Activated CD8-positive, alpha-beta T cell treated with anti-CD3 and anti-CD28 coated beads, Interleukin-2, amount 10 ng/mL, durations not matched to agents 7 days and 5 days (primary cell): ENCODE results near the gene ADRA2B. TPM values are rescaled to one million over a fixed set of nuclear protein-coding genes. Genes with fewer than 3 reads are reported as not detected.

Experiments
- ATAC-seq: fragments of 150-1000 bp; cut with Tn5 transposase; one replicate; pipeline ENCODE4 v1.10.0; 2021; ENCODE audit warnings: moderate library complexity
- CTCF ChIA-PET: fragments of 350-600 bp; sonication (Branson Sonifier 250); formaldehyde crosslinking; loops from one replicate; lab custom pipeline; 2021; ENCODE audit warnings: antibody characterized with exemption; lab: Charles Lee
- POLR2A ChIA-PET: fragments of 350-600 bp; sonication (Branson Sonifier 250); formaldehyde crosslinking; loops from one replicate; lab custom pipeline; 2021; ENCODE audit warnings: antibody characterized with exemption; lab: Charles Lee
- DNase-seq: peaks from one replicate; pipeline ENCODE4 v3.0.0-alpha.2; 2020
- H3K27ac Mint-ChIP-seq: one replicate; pipeline ENCODE4 v1.8.0; 2021; ENCODE audit warnings: mild to moderate bottlenecking, mixed read lengths
- H3K27me3 Mint-ChIP-seq: one replicate; pipeline ENCODE4 v1.8.0; 2021; ENCODE audit warnings: low read depth, mixed read lengths
- H3K36me3 Mint-ChIP-seq: one replicate; pipeline ENCODE4 v1.8.0; 2021; ENCODE audit warnings: low read depth, mixed read lengths
- H3K4me1 Mint-ChIP-seq: one replicate; pipeline ENCODE4 v1.8.0; 2021; ENCODE audit warnings: low read depth, mixed read lengths
- H3K4me3 Mint-ChIP-seq: one replicate; pipeline ENCODE4 v1.8.0; 2021; ENCODE audit warnings: mild to moderate bottlenecking, mixed read lengths
- H3K9me3 Mint-ChIP-seq: one replicate; pipeline ENCODE4 v1.8.0; 2022; ENCODE audit warnings: mixed read lengths; ENCODE audit not compliant: insufficient read depth
- total RNA-seq, 2 experiments: library from RNA; stranded (reverse); gene quantifications; one replicate each; pipeline ENCODE4 v1.2.3, GENCODE V29; 2021

The ADRA2B gene
- total RNA-seq, 2 experiments from 2014 or later: 0.08 TPM; not detected in 1

- POLR2A ChIA-PET: no interaction called here
- peaks cover 11% of the 10 kb centered on the region for H3K9me3 Mint-ChIP-seq
- DNase-seq: no peak
These were observed 7.0 kb downstream of the ADRA2B start for GRCh38 chr2:96109361-96109680.

GRCh38 chr2:96108541-96109360, 7.6 kb downstream of the ADRA2B start:
- Mint-ChIP-seq H3K27ac (no peak overlapping the region), H3K36me3 (no peaks in the 10 kb centered on the region), H3K4me3 (no peak overlapping the region), H3K27me3 (no peaks in the 10 kb centered on the region), H3K9me3 (peaks cover 11% of the 10 kb centered on the region), H3K4me1 (no peaks in the 10 kb centered on the region)
- ATAC-seq (no peak), DNase-seq (no peak)
- CTCF ChIA-PET: interaction anchor here (1.3 to 1.4 kb wide), 2 partner anchors 8 to 97 kb away, joined by 3 to 5 read pairs; no protein-coding TSS in a partner anchor
- POLR2A ChIA-PET: no interaction called here

More at GRCh38 chr2:96109361-96109680, 7.0 kb downstream of the ADRA2B start:
- H3K27me3 Mint-ChIP-seq: no peaks in the 10 kb centered on the region
- no peaks in the 10 kb centered on the region for H3K4me1 Mint-ChIP-seq
- no peak overlapping the region for H3K4me3 Mint-ChIP-seq
- ATAC-seq: no peak
- H3K36me3 Mint-ChIP-seq: no peaks in the 10 kb centered on the region
- no peak overlapping the region for H3K27ac Mint-ChIP-seq
- CTCF ChIA-PET: interaction anchor here (1.4 kb wide), 1 partner anchor 96 kb away, joined by 3 read pairs; no protein-coding TSS in a partner anchor

- Mint-ChIP-seq H3K4me3 (no peak overlapping the region), H3K27ac (no peak overlapping the region), H3K36me3 (no peaks in the 10 kb centered on the region), H3K27me3 (no peaks in the 10 kb centered on the region), H3K4me1 (no peaks in the 10 kb centered on the region), H3K9me3 (peaks cover 11% of the 10 kb centered on the region)
- DNase-seq (no peak), ATAC-seq (no peak)
- ChIA-PET CTCF (interaction anchor here (1.3 kb wide), 1 partner anchor 9 kb away, joined by 5 read pairs; no protein-coding TSS in a partner anchor), POLR2A (no interaction called here)
These were observed 8.2 kb downstream of the ADRA2B start for GRCh38 chr2:96108151-96108540.

- POLR2A ChIA-PET: no interaction called here
- H3K27ac Mint-ChIP-seq: no peak overlapping the region
These were observed 8.7 kb downstream of the ADRA2B start for GRCh38 chr2:96107708-96108065.

GRCh38 chr2:96106991-96107707, 9.2 kb downstream of the ADRA2B start:
- no peak overlapping the region for H3K27ac Mint-ChIP-seq
- no peaks in the 10 kb centered on the region for H3K4me1 Mint-ChIP-seq
- ATAC-seq: no peak
- CTCF ChIA-PET: interaction anchor here (1.3 kb wide), 1 partner anchor 10 kb away, joined by 5 read pairs; no protein-coding TSS in a partner anchor
- no peak overlapping the region for H3K4me3 Mint-ChIP-seq
- DNase-seq: no peak
- H3K36me3 Mint-ChIP-seq: no peaks in the 10 kb centered on the region
- no peaks in the 10 kb centered on the region for H3K27me3 Mint-ChIP-seq
- POLR2A ChIA-PET: no interaction called here
- H3K9me3 Mint-ChIP-seq: peaks cover 11% of the 10 kb centered on the region

More at GRCh38 chr2:96107708-96108065, 8.7 kb downstream of the ADRA2B start:
- CTCF ChIA-PET: interaction anchor here (1.3 kb wide), 1 partner anchor 9 kb away, joined by 5 read pairs; no protein-coding TSS in a partner anchor
- Mint-ChIP-seq H3K27me3 (no peaks in the 10 kb centered on the region), H3K4me3 (no peak overlapping the region), H3K36me3 (no peaks in the 10 kb centered on the region), H3K9me3 (peaks cover 11% of the 10 kb centered on the region), H3K4me1 (no peaks in the 10 kb centered on the region)
- ATAC-seq (no peak), DNase-seq (no peak)

GRCh38 chr2:96105994-96106715, 10.2 kb downstream of the ADRA2B start:
- Mint-ChIP-seq H3K4me1 (no peaks in the 10 kb centered on the region), H3K27me3 (no peaks in the 10 kb centered on the region), H3K36me3 (no peaks in the 10 kb centered on the region), H3K4me3 (no peak overlapping the region), H3K9me3 (peaks cover 11% of the 10 kb centered on the region), H3K27ac (no peak overlapping the region)
- ChIA-PET CTCF (no interaction called here), POLR2A (no interaction called here)
- ATAC-seq: no peak
- no peak for DNase-seq

- Mint-ChIP-seq H3K4me3 (no peak overlapping the region), H3K27ac (no peak overlapping the region), H3K27me3 (no peaks in the 10 kb centered on the region), H3K36me3 (no peaks in the 10 kb centered on the region), H3K9me3 (peaks cover 11% of the 10 kb centered on the region), H3K4me1 (peaks cover under 1% of the 10 kb centered on the region)
- no peak for ATAC-seq
- ChIA-PET CTCF (no interaction called here), POLR2A (no interaction called here)
- DNase-seq: no peak
These were observed 11.0 kb downstream of the ADRA2B start for GRCh38 chr2:96105152-96105915.

GRCh38 chr2:96104487-96104861, 11.9 kb downstream of the ADRA2B start:
- ATAC-seq: no peak
- Mint-ChIP-seq H3K36me3 (no peaks in the 10 kb centered on the region), H3K4me1 (peaks cover 3% of the 10 kb centered on the region)

GRCh38 chr2:96103761-96104486, 12.4 kb downstream of the ADRA2B start:
- H3K27ac Mint-ChIP-seq: no peak overlapping the region
- H3K27me3 Mint-ChIP-seq: no peaks in the 10 kb centered on the region
- DNase-seq: no peak
- CTCF ChIA-PET: no interaction called here
- POLR2A ChIA-PET: no interaction called here
- H3K36me3 Mint-ChIP-seq: no peaks in the 10 kb centered on the region
- H3K4me1 Mint-ChIP-seq: peaks cover 7% of the 10 kb centered on the region
- H3K9me3 Mint-ChIP-seq: peaks cover 11% of the 10 kb centered on the region
- H3K4me3 Mint-ChIP-seq: no peak overlapping the region
- ATAC-seq: no peak

More at GRCh38 chr2:96104487-96104861, 11.9 kb downstream of the ADRA2B start:
- Mint-ChIP-seq H3K27ac (no peak overlapping the region), H3K9me3 (peaks cover 11% of the 10 kb centered on the region), H3K27me3 (no peaks in the 10 kb centered on the region), H3K4me3 (no peak overlapping the region)
- ChIA-PET POLR2A (no interaction called here), CTCF (no interaction called here)
- no peak for DNase-seq

- DNase-seq (no peak), ATAC-seq (no peak)
- no peak overlapping the region for H3K27ac Mint-ChIP-seq
- H3K36me3 Mint-ChIP-seq: no peaks in the 10 kb centered on the region
- ChIA-PET POLR2A (no interaction called here), CTCF (interaction anchor here (1.3 kb wide), 1 partner anchor 14 kb away, joined by 5 read pairs; the partner anchor contains the start of gene ADRA2B)
- no peaks in the 10 kb centered on the region for H3K27me3 Mint-ChIP-seq
- peaks cover 7% of the 10 kb centered on the region for H3K4me1 Mint-ChIP-seq
- H3K4me3 Mint-ChIP-seq: no peak overlapping the region
- H3K9me3 Mint-ChIP-seq: peaks cover 11% of the 10 kb centered on the region
These were observed 13.2 kb downstream of the ADRA2B start for GRCh38 chr2:96103187-96103601.
